ENCODE measurements around the gene JAK1.

GRCh38 chr1:64979358-64979757 is 13.0 kb upstream of the JAK1 start:
- TF ChIP-seq CTCF (IDR thresholded peaks at IDR 0.05; ENCODE audit: extremely low read depth in 1 of 2, insufficient read depth in 1 of 2, low read depth in 1 of 2, low read length in 2 of 2) (no peak), POLR2A (IDR thresholded peaks at IDR 0.05; ENCODE audit: low read depth, low read length) (no peak), POLR2AphosphoS5 (IDR thresholded peaks at IDR 0.05; ENCODE audit: insufficient read depth, low read depth, low read length) (no peak), EZH2 (IDR thresholded peaks at IDR 0.05; ENCODE audit: borderline replicate concordance, low read depth, low read length, severe bottlenecking) (no peak)

Measured in endothelial cell of umbilical vein (primary cell).